ENCODE results near the gene TMCO4. TPM values are rescaled to one million over a fixed set of nuclear protein-coding genes. Genes with fewer than 3 reads are reported as not detected.
"Not testable (repeated sequence)": the region's sequence is repeated elsewhere in the genome, so short reads cannot be mapped to it uniquely, and the experiment has no call there.

Gene TMCO4
- total RNA-seq, 1 experiment from 2014 or later, result 19.7 TPM

DNA sequence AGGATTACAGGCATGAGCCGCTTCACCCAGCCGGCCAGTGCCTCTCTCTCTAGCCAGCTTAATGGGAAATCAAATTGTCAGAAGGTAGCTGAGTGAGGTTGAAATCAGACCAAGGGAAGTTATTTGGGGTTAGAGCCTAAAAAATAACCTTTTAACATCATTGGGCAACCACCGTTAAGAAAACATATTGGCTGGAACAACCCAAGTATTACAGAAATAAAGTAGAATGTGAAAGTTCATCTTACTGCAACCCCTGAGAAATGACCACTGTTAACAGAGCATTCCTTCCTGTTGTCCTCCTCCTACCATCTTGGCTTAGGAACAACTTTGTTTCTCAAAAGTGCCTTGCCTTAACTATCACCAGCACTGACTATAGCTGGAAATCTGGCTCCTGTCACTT lies 18.6 kb upstream of the TMCO4 start:
- ATAC-seq, result no peak
- Histone ChIP-seq H3F3A (ENCODE audit: low read length, unreplicated experiment) (no peaks in the 10 kb centered on the region), H3K79me2 (ENCODE audit: low read length) (no peaks in the 10 kb centered on the region), H3K4me1 (ENCODE audit: insufficient read depth, low read length) (no peaks in the 10 kb centered on the region), H3K4me3 (ENCODE audit: low read length) (no peak overlapping the region), H3K36me3 (ENCODE audit: low read depth, low read length) (no peaks in the 10 kb centered on the region), H3K9me3 (ENCODE audit: low read length) (no peaks in the 10 kb centered on the region), H3K4me2 (ENCODE audit: low read length) (no peak overlapping the region), H3K9me2 (replicated peaks; ENCODE audit: low read length) (no peaks in the 10 kb centered on the region), H3K9ac (ENCODE audit: low read length) (no peak overlapping the region), H4K20me1 (ENCODE audit: low read length) (no peaks in the 10 kb centered on the region), H3K27me3 (ENCODE audit: low read length) (no peaks in the 10 kb centered on the region), H2AFZ (ENCODE audit: low read length) (no peak overlapping the region), H3K27ac (ENCODE audit: low read length) (no peak overlapping the region)
- BruUV-seq (replicated peaks), result no TSS peak
- CTCF ChIA-PET, result no interaction called here
- intact Hi-C loops (cut with micrococcal nuclease), result no loop called here
- POLR2A ChIA-PET (ENCODE audit: unreplicated experiment), result no interaction called here
- TF ChIP-seq EZH2 (IDR thresholded peaks at IDR 0.05; ENCODE audit: low read length, unreplicated experiment) (no peak), EZH2phosphoT487 (IDR thresholded peaks at IDR 0.05; ENCODE audit: borderline replicate concordance, low read length) (no peak)
- TF ChIP-seq, protein P1, sequence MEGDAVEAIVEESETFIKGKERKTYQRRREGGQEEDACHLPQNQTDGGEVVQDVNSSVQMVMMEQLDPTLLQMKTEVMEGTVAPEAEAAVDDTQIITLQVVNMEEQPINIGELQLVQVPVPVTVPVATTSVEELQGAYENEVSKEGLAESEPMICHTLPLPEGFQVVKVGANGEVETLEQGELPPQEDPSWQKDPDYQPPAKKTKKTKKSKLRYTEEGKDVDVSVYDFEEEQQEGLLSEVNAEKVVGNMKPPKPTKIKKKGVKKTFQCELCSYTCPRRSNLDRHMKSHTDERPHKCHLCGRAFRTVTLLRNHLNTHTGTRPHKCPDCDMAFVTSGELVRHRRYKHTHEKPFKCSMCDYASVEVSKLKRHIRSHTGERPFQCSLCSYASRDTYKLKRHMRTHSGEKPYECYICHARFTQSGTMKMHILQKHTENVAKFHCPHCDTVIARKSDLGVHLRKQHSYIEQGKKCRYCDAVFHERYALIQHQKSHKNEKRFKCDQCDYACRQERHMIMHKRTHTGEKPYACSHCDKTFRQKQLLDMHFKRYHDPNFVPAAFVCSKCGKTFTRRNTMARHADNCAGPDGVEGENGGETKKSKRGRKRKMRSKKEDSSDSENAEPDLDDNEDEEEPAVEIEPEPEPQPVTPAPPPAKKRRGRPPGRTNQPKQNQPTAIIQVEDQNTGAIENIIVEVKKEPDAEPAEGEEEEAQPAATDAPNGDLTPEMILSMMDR (conservative IDR thresholded peaks at IDR 0.05; ENCODE audit: low read depth, low read length), result no peak
- no peak for DNase-seq

DNA sequence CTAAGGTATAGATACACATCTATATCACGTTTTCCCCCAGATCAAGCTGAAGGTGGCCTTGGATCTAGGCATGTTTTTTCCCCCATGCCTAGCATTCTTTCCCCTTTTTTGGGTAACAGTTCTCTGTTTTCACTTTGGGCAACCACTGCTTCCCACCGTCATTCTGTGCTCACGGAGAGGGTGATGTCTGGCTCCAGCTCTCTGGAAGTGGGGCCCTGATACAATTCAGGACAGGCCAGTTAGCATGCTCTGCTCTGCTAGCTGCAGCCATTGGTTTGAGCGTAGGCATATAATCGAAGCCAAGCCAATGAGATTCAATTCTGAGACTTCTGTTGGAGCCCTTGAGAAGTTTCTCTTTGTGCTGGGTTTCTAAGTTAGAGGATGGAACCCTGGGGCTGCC lies 17.4 kb upstream of the TMCO4 start:
- no peaks in the 10 kb centered on the region for H3F3A ChIP-seq (ENCODE audit: low read length, unreplicated experiment)
- no peaks in the 10 kb centered on the region for H3K79me2 ChIP-seq (ENCODE audit: low read length)
- no peak overlapping the region for H3K27ac ChIP-seq (ENCODE audit: low read length)
- H4K20me1 ChIP-seq (ENCODE audit: low read length), result no peaks in the 10 kb centered on the region
- BruUV-seq (replicated peaks), result no TSS peak
- H3K9ac ChIP-seq (ENCODE audit: low read length), result no peak overlapping the region
- no peak overlapping the region for H3K4me3 ChIP-seq (ENCODE audit: low read length)
- DNase-seq (no peak), ATAC-seq (no peak)
- H3K4me2 ChIP-seq (ENCODE audit: low read length), result no peak overlapping the region
- no peak overlapping the region for H2AFZ ChIP-seq (ENCODE audit: low read length)
- no peaks in the 10 kb centered on the region for H3K36me3 ChIP-seq (ENCODE audit: low read depth, low read length)
- intact Hi-C loops (cut with micrococcal nuclease), result no loop called here
- no peaks in the 10 kb centered on the region for H3K9me3 ChIP-seq (ENCODE audit: low read length)
- H3K9me2 ChIP-seq (replicated peaks; ENCODE audit: low read length), result no peaks in the 10 kb centered on the region
- no peaks in the 10 kb centered on the region for H3K27me3 ChIP-seq (ENCODE audit: low read length)
- TF ChIP-seq EZH2phosphoT487 (IDR thresholded peaks at IDR 0.05; ENCODE audit: borderline replicate concordance, low read length), result no peak
- TF ChIP-seq, protein P1 (conservative IDR thresholded peaks at IDR 0.05; ENCODE audit: low read depth, low read length), result no peak
- no peak for TF ChIP-seq EZH2 (IDR thresholded peaks at IDR 0.05; ENCODE audit: low read length, unreplicated experiment)
- CTCF ChIA-PET, result no interaction called here
- POLR2A ChIA-PET (ENCODE audit: unreplicated experiment), result no interaction called here
- no peaks in the 10 kb centered on the region for H3K4me1 ChIP-seq (ENCODE audit: insufficient read depth, low read length)

DNA sequence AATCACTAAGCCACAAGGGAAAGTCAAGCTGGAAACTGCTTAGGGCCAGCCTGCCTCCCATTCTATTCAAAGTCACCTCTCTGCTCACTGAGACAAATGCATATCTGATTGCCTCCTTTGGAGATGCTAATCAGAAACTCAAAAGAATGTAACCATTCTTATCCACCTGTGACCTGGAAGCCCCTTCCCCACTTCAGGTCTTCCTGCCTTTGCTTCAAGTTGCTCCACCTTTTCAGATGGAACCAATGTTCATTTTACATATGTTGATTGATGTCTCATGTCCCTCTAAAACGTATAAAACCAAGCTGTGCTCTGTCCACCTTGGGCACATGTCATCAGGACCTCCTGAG lies 17.0 kb upstream of the TMCO4 start:
- CTCF ChIA-PET; H3K4me3 ChIP-seq (ENCODE audit: low read length); H3K9ac ChIP-seq (ENCODE audit: low read length); H3F3A ChIP-seq (ENCODE audit: low read length, unreplicated experiment); H3K36me3 ChIP-seq (ENCODE audit: low read depth, low read length); H3K4me2 ChIP-seq (ENCODE audit: low read length); BruUV-seq (replicated peaks); H3K27me3 ChIP-seq (ENCODE audit: low read length); H3K27ac ChIP-seq (ENCODE audit: low read length); H3K79me2 ChIP-seq (ENCODE audit: low read length); intact Hi-C loops (cut with micrococcal nuclease); H3K4me1 ChIP-seq (ENCODE audit: insufficient read depth, low read length); DNase-seq; H4K20me1 ChIP-seq (ENCODE audit: low read length); ATAC-seq; H3K9me2 ChIP-seq (replicated peaks; ENCODE audit: low read length); POLR2A ChIA-PET (ENCODE audit: unreplicated experiment); H2AFZ ChIP-seq (ENCODE audit: low read length); H3K9me3 ChIP-seq (ENCODE audit: low read length): not testable (repeated sequence)
